Left hindlimb (tissue), 1 donor: Measurements from ENCODE around the gene TBC1D4.

Experiments
- DNase-seq: peaks from one replicate; pipeline ENCODE4 v3.0.0-alpha.2; 2018

The TBC1D4 gene

GRCh38 chr13:75485286-75486062 lies 3.5 kb upstream of the TBC1D4 start:
- no peak for DNase-seq

GRCh38 chr13:75482820-75483079 lies 781 bp upstream of the TBC1D4 start:
- DNase-seq = no peak

GRCh38 chr13:75481176-75482069 lies 546 bp downstream of the TBC1D4 start:
- peak; percentile 66 for DNase-seq

DNA sequence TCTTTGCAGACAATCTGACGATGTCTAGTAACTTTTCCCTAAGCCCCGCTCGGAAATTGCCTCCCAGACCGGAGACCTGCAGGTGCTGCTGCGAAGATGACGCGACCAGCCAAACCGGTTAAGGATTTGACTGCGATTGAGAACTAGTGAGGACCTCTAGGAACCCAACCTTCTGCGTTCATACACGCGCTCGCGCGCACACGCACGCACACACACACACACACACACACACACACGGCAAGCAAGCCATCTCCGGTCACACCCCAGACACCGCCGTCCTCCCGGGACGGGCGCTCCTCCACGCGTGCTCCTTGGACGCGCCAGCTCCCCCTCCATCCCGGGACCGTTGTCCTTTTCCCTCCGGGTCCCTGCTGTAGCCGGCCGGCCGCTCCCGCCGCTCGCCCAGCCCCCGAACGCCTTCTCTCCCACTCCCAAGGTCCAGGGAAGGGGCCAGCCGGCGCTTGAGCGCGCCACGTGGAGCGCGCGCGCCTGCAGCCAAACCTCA lies 1.2 kb downstream of the TBC1D4 start:
- DNase-seq = peak; percentile 74

DNA sequence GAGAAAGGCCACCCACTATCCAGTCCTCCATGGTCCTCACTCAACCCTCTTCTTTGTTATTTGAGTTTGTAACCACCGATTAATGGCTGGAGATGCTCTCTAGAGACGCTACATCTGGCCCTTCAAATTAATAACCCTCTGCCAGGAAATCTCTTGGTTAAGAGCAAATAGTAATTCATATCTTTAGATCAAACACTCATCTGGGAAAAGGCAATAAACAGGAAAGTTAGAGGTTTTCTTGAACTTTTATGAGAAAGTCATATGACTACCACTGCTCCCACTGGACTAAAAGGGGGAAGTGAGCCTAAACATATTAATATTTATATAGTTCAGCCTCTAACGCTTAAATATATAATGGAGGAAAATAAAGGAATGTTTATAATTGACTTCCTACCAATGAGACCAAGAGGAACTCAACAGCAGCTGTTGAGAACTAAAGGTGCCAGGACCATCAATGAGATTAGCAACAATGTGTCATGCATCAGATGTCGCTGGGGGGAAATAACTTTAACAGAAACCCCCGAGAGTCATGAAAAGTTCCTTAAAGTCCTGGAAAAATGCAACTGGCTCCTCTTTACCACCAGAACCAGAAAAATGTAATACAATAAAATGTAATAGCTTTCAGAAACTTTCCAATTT lies 2.7 kb downstream of the TBC1D4 start:
- no peak for DNase-seq

DNA sequence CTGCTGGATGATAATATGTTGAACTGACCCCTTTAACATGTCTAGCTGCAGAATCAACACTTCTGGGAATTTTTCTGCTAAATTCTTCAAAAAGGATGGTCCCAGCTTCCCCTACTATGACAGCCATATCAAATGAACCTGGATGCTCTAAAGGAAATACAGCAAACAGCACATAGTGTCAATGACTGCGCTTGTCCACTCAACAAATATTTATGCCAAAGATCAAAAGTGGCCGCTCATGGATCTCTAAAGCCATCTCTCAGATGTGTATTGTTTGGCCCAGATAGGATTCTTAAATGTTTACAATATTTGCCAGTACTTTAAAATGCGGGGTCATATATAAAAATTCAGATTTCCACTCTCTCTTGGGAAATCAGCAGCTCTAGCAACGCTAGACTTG lies 3.3 kb downstream of the TBC1D4 start:
- DNase-seq = no peak

- no peak for DNase-seq
Observed at GRCh38 chr13:75474956-75475355, 7.0 kb downstream of the TBC1D4 start.

- no peak for DNase-seq
Observed at GRCh38 chr13:75473468-75473867, 8.5 kb downstream of the TBC1D4 start.

DNA sequence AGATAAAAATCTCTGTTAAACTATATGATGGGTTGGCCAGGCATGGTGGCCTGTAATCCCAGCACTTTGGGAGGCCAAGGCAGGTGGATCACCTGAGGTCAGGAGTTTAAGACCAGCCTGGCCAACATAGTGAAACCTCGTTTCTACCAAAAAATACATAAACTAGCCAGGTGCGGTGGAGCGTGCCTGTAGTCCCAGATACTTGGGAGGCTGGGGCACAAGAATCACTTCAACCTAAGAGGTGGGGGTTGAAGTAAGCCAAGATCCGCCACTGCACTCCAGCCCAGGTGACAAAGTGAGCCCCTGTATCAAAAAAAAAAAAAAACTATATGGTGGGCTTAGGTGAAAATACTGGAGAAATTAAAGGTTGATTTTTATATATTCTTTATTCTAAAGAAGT lies 11.3 kb downstream of the TBC1D4 start:
- DNase-seq = no peak

DNA sequence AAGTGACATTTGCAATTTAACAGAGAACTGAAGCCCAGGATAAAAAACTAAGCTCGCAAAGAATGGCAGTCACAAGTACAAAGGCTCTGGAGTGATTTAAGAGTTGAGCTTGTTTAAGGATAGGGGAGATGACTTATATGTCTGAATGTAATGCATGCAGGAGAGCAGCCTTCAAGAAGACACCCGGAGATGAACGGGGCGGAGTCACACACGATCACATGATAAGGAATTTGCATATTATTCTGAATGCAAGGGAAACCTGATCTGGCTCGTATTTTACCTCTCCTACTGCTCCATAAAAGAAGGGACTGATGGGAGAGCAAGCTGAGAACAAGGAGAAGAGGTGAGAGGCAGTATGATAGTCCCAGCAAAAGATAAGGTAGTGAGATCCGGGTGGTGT lies 12.9 kb downstream of the TBC1D4 start:
- no peak for DNase-seq

- DNase-seq = no peak
Observed at GRCh38 chr13:75468602-75469001, 13.4 kb downstream of the TBC1D4 start.

DNA sequence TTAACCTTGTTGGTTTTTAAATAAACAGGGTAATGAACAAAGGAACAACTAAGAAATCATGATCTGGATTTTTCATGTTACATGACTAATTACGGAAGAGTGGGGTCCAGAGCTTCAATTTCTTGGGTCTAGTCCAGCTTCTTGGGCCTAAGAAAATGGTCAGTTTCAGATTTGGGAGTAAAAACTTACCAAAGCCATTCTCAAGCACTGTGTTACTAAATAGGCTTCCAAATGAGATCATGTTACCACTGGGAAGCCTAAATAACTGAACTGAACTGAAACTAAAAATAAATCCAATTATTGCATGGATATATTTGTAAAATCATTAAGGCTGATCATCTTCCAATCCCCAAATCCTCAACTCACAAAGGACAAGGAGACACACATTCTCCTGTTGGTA lies 13.9 kb downstream of the TBC1D4 start:
- no peak for DNase-seq

DNA sequence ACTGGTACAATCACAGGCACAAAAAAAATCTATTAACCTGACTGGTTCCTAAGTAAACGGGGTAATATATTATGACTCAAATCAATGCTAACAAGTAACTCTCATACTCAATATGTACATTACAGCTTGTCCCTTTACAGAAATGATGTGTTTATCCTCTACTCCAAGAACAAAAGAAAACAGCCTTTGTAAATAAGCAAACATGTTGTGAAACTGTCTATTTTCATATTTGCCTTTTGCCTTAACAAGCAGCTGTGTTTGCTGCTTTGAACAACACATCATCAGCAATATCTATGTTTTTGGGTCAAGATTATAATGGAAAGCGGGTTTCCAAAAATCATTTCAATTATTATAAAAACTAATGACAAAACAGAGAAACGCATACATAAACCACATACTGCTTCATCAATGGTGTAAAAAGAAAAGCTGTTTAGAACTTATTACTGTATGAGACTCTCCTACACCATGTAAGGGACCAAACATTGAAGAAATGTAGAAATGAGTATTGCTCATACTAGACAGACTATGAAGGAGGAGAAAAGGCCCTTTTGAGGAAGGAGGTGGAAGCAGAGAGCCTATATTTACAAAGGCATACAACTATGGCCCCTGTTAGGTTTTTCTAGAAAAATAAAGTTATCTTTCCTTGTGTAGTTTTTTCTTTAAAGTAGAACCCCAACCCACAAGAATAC lies 14.8 kb downstream of the TBC1D4 start:
- no peak for DNase-seq

- DNase-seq = no peak
Observed at GRCh38 chr13:75465236-75465635, 16.7 kb downstream of the TBC1D4 start.

GRCh38 chr13:75461314-75461713 lies 20.7 kb downstream of the TBC1D4 start:
- DNase-seq = no peak

DNA sequence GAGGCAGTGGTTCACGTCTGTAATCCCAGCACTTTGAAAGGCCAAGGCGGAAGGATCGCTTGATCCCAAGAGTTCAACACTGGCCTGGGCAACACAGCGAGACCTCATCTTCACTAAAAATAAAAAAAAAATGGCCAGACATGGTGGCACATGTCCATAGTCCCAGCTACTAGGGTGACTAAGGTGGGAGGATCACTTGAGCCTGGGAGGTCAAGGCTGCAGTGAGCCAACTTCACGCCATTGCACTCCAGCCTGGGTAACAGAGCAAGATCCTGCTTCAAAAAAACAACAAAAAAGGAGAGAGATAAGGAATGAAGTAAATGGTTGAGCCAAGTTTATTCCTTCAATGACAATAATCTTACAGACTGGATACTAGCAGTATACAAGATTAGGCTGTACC lies 21.3 kb downstream of the TBC1D4 start:
- DNase-seq = no peak

DNA sequence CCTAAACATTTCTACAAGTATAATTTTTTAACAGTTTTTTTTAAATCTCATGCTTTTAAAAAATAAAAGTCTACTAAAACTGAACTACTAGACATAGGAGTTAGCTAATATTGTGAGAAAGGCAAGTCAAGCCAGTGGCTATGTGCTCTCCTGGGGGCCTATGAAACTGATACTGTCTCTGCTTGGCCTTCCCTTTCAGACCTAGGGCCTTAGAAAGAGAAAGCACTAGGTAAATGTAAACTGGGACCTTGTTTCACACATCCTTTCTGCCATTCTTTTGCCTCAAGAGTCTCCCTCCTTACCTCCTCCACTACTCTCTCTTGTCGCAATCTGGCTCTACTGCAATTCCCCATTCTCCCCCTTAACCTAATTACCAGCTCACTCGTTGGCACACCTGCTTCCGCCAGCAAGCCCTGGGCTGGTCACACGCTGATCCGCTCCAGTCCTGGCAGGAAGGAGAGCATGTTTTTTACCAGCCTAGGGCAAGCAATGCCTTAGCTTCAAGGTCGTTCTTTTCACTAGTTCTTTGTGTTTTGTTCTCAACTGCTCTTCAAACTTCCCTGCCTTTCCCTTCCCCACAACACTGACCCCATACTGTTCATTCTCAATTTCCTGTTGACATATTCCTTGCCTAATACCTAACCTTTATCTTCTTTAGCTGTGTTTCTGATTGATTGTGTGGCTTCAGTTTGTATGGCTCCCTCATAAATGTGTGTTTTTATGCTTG lies 23.1 kb downstream of the TBC1D4 start:
- DNase-seq = no peak

- no peak for DNase-seq
Observed at GRCh38 chr13:75455962-75456361, 26.0 kb downstream of the TBC1D4 start.

GRCh38 chr13:75454497-75454896 lies 27.5 kb downstream of the TBC1D4 start:
- no peak for DNase-seq

DNA sequence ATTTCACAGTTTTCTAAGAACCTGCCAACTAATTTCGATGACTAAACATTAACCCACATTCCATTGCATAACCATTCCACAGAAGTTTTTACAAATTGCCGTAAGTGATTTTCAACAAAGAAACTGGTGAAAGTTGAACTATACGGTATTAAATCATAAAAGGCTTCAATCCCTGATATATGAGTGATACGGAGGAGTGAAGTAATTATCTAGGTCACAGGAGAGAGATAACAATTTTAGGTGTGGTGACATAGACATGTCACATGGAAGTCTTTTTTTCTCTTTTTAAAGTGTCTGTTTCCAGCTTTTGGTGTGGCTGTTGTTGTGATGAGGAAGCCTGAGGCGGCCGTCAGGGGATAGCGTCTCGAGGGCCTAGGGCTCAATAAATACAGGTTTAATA lies 29.4 kb downstream of the TBC1D4 start:
- DNase-seq = no peak

GRCh38 chr13:75447493-75447892 lies 34.5 kb downstream of the TBC1D4 start:
- no peak for DNase-seq

DNA sequence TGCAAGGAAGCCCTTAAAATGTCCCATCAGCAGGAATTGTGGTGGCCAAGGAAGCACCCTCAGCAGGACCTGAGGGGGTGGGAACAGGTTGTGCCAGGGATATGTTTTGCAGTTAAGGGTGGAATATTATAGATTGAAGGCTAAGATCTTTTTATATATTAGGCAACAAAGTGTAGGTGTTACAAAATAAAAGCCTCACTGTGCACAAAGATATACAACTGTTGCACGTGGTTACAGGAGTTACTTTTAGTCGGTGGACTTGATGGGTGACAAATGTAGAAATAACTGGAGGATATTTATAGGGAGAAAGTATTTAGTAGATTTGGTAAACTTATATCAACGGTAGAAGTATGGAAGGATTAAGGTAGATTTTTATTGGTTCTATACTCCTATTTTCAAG lies 35.1 kb downstream of the TBC1D4 start:
- DNase-seq = no peak
